K562 (cell line): ENCODE measurements around the gene PLA2G4A. TPM values are rescaled to one million over a fixed set of nuclear protein-coding genes. Genes with fewer than 3 reads are reported as not detected.

Experiments
- ATAC-seq: fragments of 200-7000 bp; cut with Tn5 transposase; 3 replicates; pipeline ENCODE4 v1.9.1; 2020; ENCODE audit warnings: moderate library complexity
- BruUV-seq: library from RNA; stranded (reverse); fragments of 400-500 nt; replicated peaks from 2 replicates; lab custom pipeline; 2021; lab: Mats Ljungman, UMichigan
- CTCF ChIA-PET: fragments of 300-600 bp; formaldehyde crosslinking; extraction: SDS; loops from one replicate; lab custom pipeline; 2021; ENCODE audit warnings: low intra/inter-chr PET ratio; lab: Yijun Ruan, JAX
- POLR2A ChIA-PET: fragments of 300-600, 350-650 bp; sonication (Branson Sonifier 250); formaldehyde crosslinking; extraction: SDS; loops from one replicate; lab custom pipeline; 2021; ENCODE audit warnings: antibody characterized with exemption, inconsistent platforms; lab: Yijun Ruan, JAX
- DNase-seq, 4 experiments: peaks; one replicate each; pipeline versions ENCODE4 v3.0.0 to v3.0.0-alpha.2; 2011 to 2018; ENCODE audit warnings: low spot score in 3 of 4, mixed read lengths in 3 of 4; ENCODE audit errors: extremely low read depth in 1 of 4
- FAIRE-seq: peaks from 2 replicates; lab custom pipeline; 2011; peaks lifted over from hg19 to GRCh38; lab: Jason Lieb, UNC
- H2AFZ ChIP-seq: 2 replicates; pipeline ENCODE4 v1.6.0; 2011; ENCODE audit warnings: low read depth, low read length, control low read depth, inconsistent platforms
- H3K27ac ChIP-seq: fragments of 200-600 bp; 3 replicates; pipeline ENCODE4 v1.8.0; 2011; ENCODE audit warnings: low read depth, mild to moderate bottlenecking, control low read depth, inconsistent platforms, low read length, moderate library complexity, mixed read lengths; ENCODE audit errors: extremely low read depth
- H3K27me3 ChIP-seq, 2 experiments: fragments of 300-600 bp in 1 of 2; 2 replicates in 1 of 2; 3 replicates in 1 of 2; pipeline versions ENCODE4 v1.6.0 to v1.8.0; 2011; ENCODE audit warnings: inconsistent platforms in 2 of 2, low read length in 2 of 2, mild to moderate bottlenecking in 1 of 2, mixed read lengths in 1 of 2, moderate library complexity in 1 of 2; ENCODE audit not compliant: control insufficient read depth in 2 of 2, insufficient read depth in 2 of 2
- H3K36me3 ChIP-seq: fragments of 300-600 bp; 3 replicates; pipeline ENCODE4 v1.8.0; 2011; ENCODE audit warnings: mild to moderate bottlenecking, low read length, inconsistent platforms; ENCODE audit not compliant: control insufficient read depth, insufficient read depth
- H3K4me1 ChIP-seq, 2 experiments: fragments of 200-600 bp in 1 of 2; replicated peaks in 1 of 2; 2 replicates in 1 of 2; 3 replicates in 1 of 2; pipeline versions ENCODE4 v1.5.1 to v1.8.0; 2011; ENCODE audit warnings: inconsistent platforms in 2 of 2, low read length in 2 of 2, mild to moderate bottlenecking in 1 of 2, mixed read lengths in 1 of 2, moderate library complexity in 1 of 2; ENCODE audit not compliant: control insufficient read depth in 2 of 2, insufficient read depth in 2 of 2
- H3K4me2 ChIP-seq: 2 replicates; pipeline ENCODE4 v1.6.1; 2011; ENCODE audit warnings: low read length, control low read depth, inconsistent platforms, mixed read lengths; ENCODE audit not compliant: insufficient read depth
- H3K4me3 ChIP-seq: fragments of 200-600 bp; sonication (generic), shearing (Covaris generic); 2 replicates; pipeline ENCODE4 v1.5.1; 2016; ENCODE audit warnings: control low read depth, inconsistent platforms
- H3K79me2 ChIP-seq: fragments of 200-600 bp; 3 replicates; pipeline ENCODE4 v1.8.0; 2011; ENCODE audit warnings: low read length, inconsistent platforms; ENCODE audit not compliant: control insufficient read depth, insufficient read depth
- H3K9ac ChIP-seq, 2 experiments: 2 replicates each; pipeline versions ENCODE4 v1.6.0 to v1.6.1; 2011; ENCODE audit warnings: low read depth in 2 of 2, low read length in 2 of 2, control low read depth in 1 of 2, inconsistent platforms in 1 of 2, mild to moderate bottlenecking in 1 of 2, mixed read lengths in 1 of 2; ENCODE audit not compliant: insufficient read depth in 1 of 2
- H3K9me1 ChIP-seq: one replicate; pipeline ENCODE4 v1.6.0; 2011; ENCODE audit warnings: inconsistent platforms, mild to moderate bottlenecking, low read length, moderate library complexity; ENCODE audit not compliant: control insufficient read depth, insufficient read depth
- H3K9me3 ChIP-seq: replicated peaks from 2 replicates; pipeline ENCODE4 v1.5.1; 2011; ENCODE audit warnings: low read depth, low read length, inconsistent platforms; ENCODE audit not compliant: control insufficient read depth, insufficient read depth
- H4K20me1 ChIP-seq: replicated peaks from 2 replicates; pipeline ENCODE4 v1.6.1; 2011; ENCODE audit warnings: low read length, inconsistent platforms, mixed read lengths; ENCODE audit not compliant: control insufficient read depth, insufficient read depth
- CBX5 ChIP-seq: IDR thresholded peaks from 2 replicates; pipeline ENCODE4 v1.6.1; 2014; ENCODE audit warnings: low read depth, borderline replicate concordance
- CEBPB ChIP-seq: fragments of 450-650 bp; IDR thresholded peaks from 2 replicates; pipeline ENCODE4 v1.6.1; 2016; ENCODE audit warnings: missing genetic modification characterization, missing compliant biosample characterization
- CEBPG ChIP-seq, 3 experiments: fragments of 200-800 bp in 1 of 3; sonication (Bioruptor generic) in 1 of 3; sonication (generic) in 1 of 3; formaldehyde crosslinking in 1 of 3; IDR thresholded peaks in 2 of 3; conservative IDR thresholded peaks in 1 of 3; 2 replicates each; pipeline versions ENCODE4 v1.6.1 to v1.8.0; 2016 to 2022; ENCODE audit warnings: missing compliant biosample characterization in 2 of 3, missing genetic modification characterization in 2 of 3, mild to moderate bottlenecking in 1 of 3, missing genetic modification reagents in 1 of 3
- CSDE1 ChIP-seq, 2 experiments: fragments of 450-650 bp; IDR thresholded peaks; 2 replicates each; pipeline ENCODE4 v1.6.1; 2016; ENCODE audit warnings: mild to moderate bottlenecking in 1 of 2
- CTBP1 ChIP-seq: fragments of 450-650 bp; IDR thresholded peaks from 2 replicates; pipeline ENCODE4 v1.6.1; 2016; ENCODE audit warnings: borderline replicate concordance
- MAFF ChIP-seq: IDR thresholded peaks from 2 replicates; pipeline ENCODE4 v1.6.1; 2012; ENCODE audit warnings: low read length, improper control_type of control experiment
- MTA2 ChIP-seq: fragments of 450-650 bp; IDR thresholded peaks from 2 replicates; pipeline ENCODE4 v1.6.1; 2016; ENCODE audit warnings: low read depth
- SAP30 ChIP-seq: fragments of 200-600 bp; sonication (generic); IDR thresholded peaks from 2 replicates; pipeline ENCODE4 v1.6.1; 2012; ENCODE audit warnings: borderline replicate concordance, low read depth, mild to moderate bottlenecking, moderate library complexity, low read length, control low read depth, inconsistent platforms; ENCODE audit not compliant: insufficient read depth, poor library complexity, severe bottlenecking
- SMAD1 ChIP-seq: fragments of 150-350 bp; IDR thresholded peaks from 2 replicates; pipeline ENCODE4 v1.6.1; 2014; ENCODE audit warnings: low read length, low read depth; ENCODE audit not compliant: partially characterized antibody
- YBX1 ChIP-seq: fragments of 450-650 bp; IDR thresholded peaks from 2 replicates; pipeline ENCODE4 v1.7.1; 2016; ENCODE audit warnings: mild to moderate bottlenecking
- WGBS: fragments of 100-300 bp; shearing (Covaris generic); methylation state at CpG from one replicate; pipeline ENCODE4 v1.1.6; 2016; ENCODE audit warnings: low coverage, mixed read lengths; ENCODE audit not compliant: insufficient coverage; ENCODE audit errors: missing lambda C conversion rate; 5-methylcytosine and 5-hydroxymethylcytosine counted together
- in situ Hi-C: fragments of 300-500 bp; cut with MboI; formaldehyde crosslinking; loops from 4 replicates; pipeline ENCODE4 v1.15.0; 2018; ENCODE audit warnings: inconsistent platforms, mixed read lengths
- intact Hi-C: fragments of 100-400 bp; cut with micrococcal nuclease; formaldehyde crosslinking; loops from 2 replicates; pipeline ENCODE4 v1.14.2; 2022
- polyA plus RNA-seq, 8 experiments: library from polyadenylated mRNA; depleted of rRNA in 4 of 8; stranded (reverse) in 5 of 8; unstranded in 3 of 8; fragments of >200 nt; fragmentation: Nextera tagmentation in 2 of 8; fragmentation: Illumina TruSeq in 1 of 8; extraction: Ambion mirVana in 2 of 8; extraction: Trizol in 1 of 8; gene quantifications; 2 replicates each; pipeline versions ENCODE4 v1.2.1 to v1.2.3, GENCODE V29; 2011 to 2014; ENCODE audit warnings: inconsistent platforms in 1 of 8, missing spikeins in 1 of 8
- total RNA-seq, 7 experiments: library from RNA; depleted of rRNA in 6 of 7; stranded (reverse); fragments of >200 nt in 6 of 7; fragmentation: Illumina TruSeq in 2 of 7; extraction: Trizol in 2 of 7; gene quantifications; 2 replicates each; pipeline versions ENCODE4 v1.2.1 to v1.2.3, GENCODE V29; 2011 to 2021; ENCODE audit warnings: low replicate concordance in 1 of 7
- TF ChIP-seq, protein P1 (sequence below): fragments of 250-450 bp; sonication (Bioruptor Pico); IDR thresholded peaks from 2 replicates; pipeline ENCODE4 v1.9.0; 2021; ENCODE audit warnings: mild to moderate bottlenecking, inconsistent platforms

PLA2G4A gene
- total and polyA plus RNA-seq, 9 of the 15 experiments (the other 6 are each of a cell fraction or from before 2014, with no cell fraction given) = 0.04 to 0.71 (median 0.22) TPM; not detected in 4

- Histone ChIP-seq H3K9ac (no peak overlapping the region), H3K27ac (no peak overlapping the region), H3K9me3 (no peaks in the 10 kb centered on the region), H4K20me1 (no peaks in the 10 kb centered on the region), H3K4me3 (no peak overlapping the region), H2AFZ (no peak overlapping the region), H3K4me2 (no peak overlapping the region), H3K9me1 (no peaks in the 10 kb centered on the region), H3K36me3 (no peaks in the 10 kb centered on the region), H3K27me3 (no peaks in the 10 kb centered on the region), H3K4me1 (no peaks in the 10 kb centered on the region), H3K79me2 (no peaks in the 10 kb centered on the region)
- BruUV-seq = no TSS peak
- in situ Hi-C loops (no loop called here), intact Hi-C loops (no loop called here)
- TF ChIP-seq YBX1 (no peak), MAFF (no peak), CSDE1 (IDR thresholded peaks at IDR 0.05) (no peak), MTA2 (no peak), CEBPB (tag) (peak; percentile 63), CEBPG (CRISPR knock-in tag; IDR thresholded peaks at IDR 0.05) (no peak), CEBPG (tag; conservative IDR thresholded peaks at IDR 0.05 in 1 of 2, IDR thresholded peaks at IDR 0.05 in 1 of 2) (peak; percentile 25 to 88; a peak in 2 of 4 replicates), CTBP1 (no peak), CBX5 (no peak), SAP30 (no peak), SMAD1 (no peak)
- TF ChIP-seq, protein P1, sequence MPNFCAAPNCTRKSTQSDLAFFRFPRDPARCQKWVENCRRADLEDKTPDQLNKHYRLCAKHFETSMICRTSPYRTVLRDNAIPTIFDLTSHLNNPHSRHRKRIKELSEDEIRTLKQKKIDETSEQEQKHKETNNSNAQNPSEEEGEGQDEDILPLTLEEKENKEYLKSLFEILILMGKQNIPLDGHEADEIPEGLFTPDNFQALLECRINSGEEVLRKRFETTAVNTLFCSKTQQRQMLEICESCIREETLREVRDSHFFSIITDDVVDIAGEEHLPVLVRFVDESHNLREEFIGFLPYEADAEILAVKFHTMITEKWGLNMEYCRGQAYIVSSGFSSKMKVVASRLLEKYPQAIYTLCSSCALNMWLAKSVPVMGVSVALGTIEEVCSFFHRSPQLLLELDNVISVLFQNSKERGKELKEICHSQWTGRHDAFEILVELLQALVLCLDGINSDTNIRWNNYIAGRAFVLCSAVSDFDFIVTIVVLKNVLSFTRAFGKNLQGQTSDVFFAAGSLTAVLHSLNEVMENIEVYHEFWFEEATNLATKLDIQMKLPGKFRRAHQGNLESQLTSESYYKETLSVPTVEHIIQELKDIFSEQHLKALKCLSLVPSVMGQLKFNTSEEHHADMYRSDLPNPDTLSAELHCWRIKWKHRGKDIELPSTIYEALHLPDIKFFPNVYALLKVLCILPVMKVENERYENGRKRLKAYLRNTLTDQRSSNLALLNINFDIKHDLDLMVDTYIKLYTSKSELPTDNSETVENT = no peak
- 0% methylated on average over 4 of the region's 4 CpGs for WGBS
- CTCF ChIA-PET = no interaction called here
- POLR2A ChIA-PET = no interaction called here
- FAIRE-seq (no peak), ATAC-seq (no peak), DNase-seq (no peak)
These were observed 21.6 kb upstream of the PLA2G4A start for GRCh38 chr1:186807163-186807562.
